Activated T-helper 1 cell treated with anti-CD3 and anti-CD28 coated beads, Interleukin-12 subunit alpha, Interleukin-12 subunit beta, Interleukin-2, Interleukin-4 antibody, amounts not matched to agents 30 ng/mL and 10 ng/mL and 1 ng/mL, durations not matched to agents 14 hours and 24 hours and 36 hours (primary cell): Measurements from ENCODE around the gene VPS36. TPM values are rescaled to one million over a fixed set of nuclear protein-coding genes. Genes with fewer than 3 reads are reported as not detected.
A peak's percentile ranks its signal among the peaks of the same experiment; 100 is the strongest.
"Not testable (repeated sequence)": the region's sequence is repeated elsewhere in the genome, so short reads cannot be mapped to it uniquely, and the experiment has no call there.

Source experiments
- DNase-seq: peaks from one replicate; pipeline ENCODE4 v3.0.0; 2021; ENCODE audit warnings: low spot score
- H3K27ac Mint-ChIP-seq: one replicate; pipeline ENCODE4 v1.8.0; 2021; ENCODE audit warnings: mild to moderate bottlenecking, mixed read lengths
- H3K27me3 Mint-ChIP-seq: one replicate; pipeline ENCODE4 v1.8.0; 2022; ENCODE audit warnings: mild to moderate bottlenecking, moderate library complexity, mixed read lengths; ENCODE audit not compliant: insufficient read depth
- H3K36me3 Mint-ChIP-seq: one replicate; pipeline ENCODE4 v1.8.0; 2021; ENCODE audit warnings: low read depth, mixed read lengths
- H3K4me1 Mint-ChIP-seq: one replicate; pipeline ENCODE4 v1.8.0; 2021; ENCODE audit warnings: low read depth, mixed read lengths
- H3K4me3 Mint-ChIP-seq: one replicate; pipeline ENCODE4 v1.8.0; 2021; ENCODE audit warnings: mild to moderate bottlenecking, moderate library complexity, mixed read lengths
- H3K9me3 Mint-ChIP-seq: one replicate; pipeline ENCODE4 v1.8.0; 2021; ENCODE audit warnings: mixed read lengths
- intact Hi-C: fragments of 100-400 bp; cut with micrococcal nuclease; formaldehyde crosslinking; loops from one replicate; pipeline ENCODE4 v1.15.1; 2024
- total RNA-seq: library from RNA; stranded (reverse); gene quantifications from 2 replicates; pipeline ENCODE4 v1.2.3, GENCODE V29; 2022

VPS36 gene
- 47.8 and 49.2 TPM in 2 replicates for total RNA-seq

- Mint-ChIP-seq H3K27ac (peak within 1 kb of the TSS; percentile 93), H3K9me3 (no peaks in the 10 kb centered on the region), H3K27me3 (peaks cover 2% of the 10 kb centered on the region)
Measured at GRCh38 chr13:52450012-52450792, at the start of gene VPS36. Gene VPS36 (minus strand): TSS chr13:52450634. CDS start chr13:52450594, 40 bp downstream.

GRCh38 chr13:52497979-52498378, 47.5 kb upstream of the VPS36 start:
- DNase-seq, H3K27ac Mint-ChIP-seq, H3K4me3 Mint-ChIP-seq, H3K27me3 Mint-ChIP-seq, H3K36me3 Mint-ChIP-seq, H3K9me3 Mint-ChIP-seq, intact Hi-C loops: not testable (repeated sequence)
- peaks cover 12% of the 10 kb centered on the region for H3K4me1 Mint-ChIP-seq

More at GRCh38 chr13:52450012-52450792, at the start of gene VPS36:
- Mint-ChIP-seq H3K4me1 (peaks cover 57% of the 10 kb centered on the region), H3K4me3 (peak within 1 kb of the TSS; percentile 96), H3K36me3 (peaks cover 6% of the 10 kb centered on the region)
- DNase-seq, result peak; percentile 93
- intact Hi-C loops, result loop anchor here (1.0 to 5.0 kb wide), 8 partner anchors 43 to 868 kb away; partner anchors contain the start of genes NEK5, SUGT1, THSD1 and WDFY2

GRCh38 chr13:52494241-52494640, 43.8 kb upstream of the VPS36 start:
- peaks cover 12% of the 10 kb centered on the region for H3K4me1 Mint-ChIP-seq
- H3K27ac Mint-ChIP-seq, H3K36me3 Mint-ChIP-seq, DNase-seq, H3K4me3 Mint-ChIP-seq, H3K9me3 Mint-ChIP-seq, intact Hi-C loops, H3K27me3 Mint-ChIP-seq: not testable (repeated sequence)

GRCh38 chr13:52491015-52491414, 40.6 kb upstream of the VPS36 start:
- H3K9me3 Mint-ChIP-seq, H3K27me3 Mint-ChIP-seq, DNase-seq, H3K4me1 Mint-ChIP-seq, H3K27ac Mint-ChIP-seq, H3K4me3 Mint-ChIP-seq, intact Hi-C loops, H3K36me3 Mint-ChIP-seq: not testable (repeated sequence)

- DNase-seq, H3K4me3 Mint-ChIP-seq, H3K27me3 Mint-ChIP-seq, H3K4me1 Mint-ChIP-seq, H3K27ac Mint-ChIP-seq, intact Hi-C loops, H3K36me3 Mint-ChIP-seq, H3K9me3 Mint-ChIP-seq: not testable (repeated sequence)
Measured at GRCh38 chr13:52488763-52489162, 38.3 kb upstream of the VPS36 start.

GRCh38 chr13:52487078-52487477, 36.6 kb upstream of the VPS36 start:
- intact Hi-C loops, H3K27ac Mint-ChIP-seq, H3K9me3 Mint-ChIP-seq, H3K36me3 Mint-ChIP-seq, H3K4me1 Mint-ChIP-seq, H3K4me3 Mint-ChIP-seq, H3K27me3 Mint-ChIP-seq, DNase-seq: not testable (repeated sequence)

- H3K27me3 Mint-ChIP-seq, DNase-seq, H3K9me3 Mint-ChIP-seq, H3K27ac Mint-ChIP-seq, H3K4me3 Mint-ChIP-seq, H3K4me1 Mint-ChIP-seq, intact Hi-C loops: not testable (repeated sequence)
- peaks cover 15% of the 10 kb centered on the region for H3K36me3 Mint-ChIP-seq
Measured at GRCh38 chr13:52480677-52481428, 30.4 kb upstream of the VPS36 start.

GRCh38 chr13:52468487-52468886, 18.1 kb upstream of the VPS36 start:
- H3K4me1 Mint-ChIP-seq, result peaks cover 22% of the 10 kb centered on the region
- H3K4me3 Mint-ChIP-seq, DNase-seq, H3K9me3 Mint-ChIP-seq, H3K27ac Mint-ChIP-seq, H3K27me3 Mint-ChIP-seq, intact Hi-C loops: not testable (repeated sequence)
- H3K36me3 Mint-ChIP-seq, result peaks cover 50% of the 10 kb centered on the region

GRCh38 chr13:52463526-52463925, 13.1 kb upstream of the VPS36 start:
- no peak for DNase-seq
- Mint-ChIP-seq H3K27me3 (no peaks in the 10 kb centered on the region), H3K4me3 (no peak overlapping the region), H3K36me3 (peaks cover 42% of the 10 kb centered on the region), H3K9me3 (no peaks in the 10 kb centered on the region), H3K4me1 (peaks cover 57% of the 10 kb centered on the region), H3K27ac (no peak overlapping the region)
- intact Hi-C loops, result no loop called here

- DNase-seq, result peak; percentile 5
Measured at GRCh38 chr13:52461265-52461664, 10.8 kb upstream of the VPS36 start.

GRCh38 chr13:52459668-52460067, 9.2 kb upstream of the VPS36 start:
- Mint-ChIP-seq H3K36me3 (peaks cover 28% of the 10 kb centered on the region), H3K9me3 (no peaks in the 10 kb centered on the region), H3K4me1 (peaks cover 79% of the 10 kb centered on the region), H3K27me3 (no peaks in the 10 kb centered on the region), H3K27ac (no peak overlapping the region), H3K4me3 (no peak overlapping the region)
- intact Hi-C loops, result loop anchor here (5.0 kb wide), 2 partner anchors 238 to 657 kb away; partner anchors contain the start of gene DHRS12
- DNase-seq, result no peak

More at GRCh38 chr13:52461265-52461664, 10.8 kb upstream of the VPS36 start:
- Mint-ChIP-seq H3K4me3 (peak overlapping the region; percentile 58), H3K27me3 (no peaks in the 10 kb centered on the region), H3K9me3 (no peaks in the 10 kb centered on the region), H3K4me1 (peaks cover 75% of the 10 kb centered on the region), H3K36me3 (peaks cover 34% of the 10 kb centered on the region), H3K27ac (peak overlapping the region; percentile 78)
- intact Hi-C loops, result no loop called here

GRCh38 chr13:52455677-52456041, 5.2 kb upstream of the VPS36 start:
- H3K27me3 Mint-ChIP-seq, result peaks cover 2% of the 10 kb centered on the region
- H3K4me3 Mint-ChIP-seq, result peak overlapping the region; percentile 89
- H3K9me3 Mint-ChIP-seq, result no peaks in the 10 kb centered on the region
- DNase-seq, result peak; percentile 76
- peaks cover 11% of the 10 kb centered on the region for H3K36me3 Mint-ChIP-seq
- H3K4me1 Mint-ChIP-seq, result peaks cover 74% of the 10 kb centered on the region
- intact Hi-C loops, result loop anchor here (1.0 to 5.0 kb wide), 8 partner anchors 107 to 1003 kb away; partner anchors contain the start of genes ALG11, DHRS12, INTS6 and NEK3
- peak overlapping the region; percentile 88 for H3K27ac Mint-ChIP-seq
